CD14-positive monocyte (primary cell): Measurements from ENCODE around the gene UCMA. TPM values are rescaled to one million over a fixed set of nuclear protein-coding genes. Genes with fewer than 3 reads are reported as not detected.

Experiments
- DNase-seq, 3 donors: peaks; one replicate each; pipeline ENCODE4 v3.0.0-alpha.2; 2011 to 2022
- H2AFZ ChIP-seq: 2 replicates; pipeline ENCODE4 v1.6.0; 2012; ENCODE audit warnings: mild to moderate bottlenecking, low read depth, low read length, inconsistent platforms; ENCODE audit not compliant: insufficient read depth, poor library complexity, severe bottlenecking
- H3K27ac ChIP-seq, 2 donors: 1 replicate in 1 of 2; 2 replicates in 1 of 2; pipeline ENCODE4 v1.5.1; 2012 to 2013; ENCODE audit warnings: low read length in 2 of 2, control low read depth in 1 of 2, inconsistent platforms in 1 of 2, low read depth in 1 of 2, mild to moderate bottlenecking in 1 of 2
- H3K27me3 ChIP-seq, 2 donors: one replicate each; pipeline versions ENCODE4 v1.6.0 to v1.6.1; 2011 to 2013; ENCODE audit warnings: low read length in 2 of 2; ENCODE audit not compliant: control insufficient read depth in 2 of 2, insufficient read depth in 2 of 2
- H3K36me3 ChIP-seq, 2 donors: replicated peaks in 1 of 2; 1 replicate in 1 of 2; 2 replicates in 1 of 2; pipeline versions ENCODE4 v1.5.1 to v1.6.1; 2012 to 2013; ENCODE audit warnings: low read length in 2 of 2, control low read depth in 1 of 2, inconsistent platforms in 1 of 2, mild to moderate bottlenecking in 1 of 2; ENCODE audit not compliant: insufficient read depth in 2 of 2, control insufficient read depth in 1 of 2
- H3K4me1 ChIP-seq, 2 donors: 1 replicate in 1 of 2; 2 replicates in 1 of 2; pipeline versions ENCODE4 v1.5.1 to v1.6.1; 2012 to 2013; ENCODE audit warnings: low read length in 2 of 2, control low read depth in 1 of 2, inconsistent platforms in 1 of 2, mild to moderate bottlenecking in 1 of 2, moderate library complexity in 1 of 2; ENCODE audit not compliant: insufficient read depth in 2 of 2, control insufficient read depth in 1 of 2
- H3K4me2 ChIP-seq: replicated peaks from 2 replicates; pipeline ENCODE3; 2012; ENCODE audit warnings: low read length, moderate library complexity, mild to moderate bottlenecking; ENCODE audit not compliant: poor library complexity, severe bottlenecking; ENCODE audit errors: extremely low read depth
- H3K4me3 ChIP-seq, 3 experiments: fragments of 200-600 bp in 1 of 3; sonication (generic) in 1 of 3; replicated peaks in 1 of 3; 1 replicate in 2 of 3; 2 replicates in 1 of 3; pipeline ENCODE4 v1.5.1; 2011 to 2013; ENCODE audit warnings: low read length in 3 of 3, mild to moderate bottlenecking in 3 of 3, control low read depth in 2 of 3, low read depth in 2 of 3, inconsistent platforms in 1 of 3, moderate library complexity in 1 of 3
- H3K79me2 ChIP-seq: 2 replicates; pipeline ENCODE4 v1.6.0; 2012; ENCODE audit warnings: mild to moderate bottlenecking, control low read depth, inconsistent platforms, low read length, moderate library complexity; ENCODE audit not compliant: insufficient read depth
- H3K9ac ChIP-seq: 2 replicates; pipeline ENCODE4 v1.6.0; 2017; ENCODE audit warnings: low read length, mild to moderate bottlenecking; ENCODE audit not compliant: insufficient read depth, poor library complexity, severe bottlenecking
- H3K9me3 ChIP-seq, 2 donors: replicated peaks in 1 of 2; 1 replicate in 1 of 2; 2 replicates in 1 of 2; pipeline versions ENCODE4 v1.5.1 to v1.6.1; 2012 to 2013; ENCODE audit warnings: low read length in 2 of 2, control low read depth in 1 of 2; ENCODE audit not compliant: control insufficient read depth in 1 of 2, insufficient read depth in 1 of 2
- H4K20me1 ChIP-seq: 2 replicates; pipeline ENCODE4 v1.6.0; 2012; ENCODE audit warnings: mild to moderate bottlenecking, low read length, control low read depth, moderate library complexity; ENCODE audit not compliant: insufficient read depth
- H3K27ac Mint-ChIP-seq, 7 donors: one replicate each; pipeline ENCODE4 v1.8.0; 2020; ENCODE audit warnings: mild to moderate bottlenecking in 7 of 7, mixed read lengths in 7 of 7, moderate library complexity in 6 of 7, inconsistent platforms in 2 of 7
- H3K27me3 Mint-ChIP-seq, 3 donors: one replicate each; pipeline ENCODE4 v1.8.0; 2021 to 2022; ENCODE audit warnings: low read depth in 3 of 3, mild to moderate bottlenecking in 3 of 3, mixed read lengths in 3 of 3, moderate library complexity in 3 of 3, inconsistent platforms in 1 of 3
- H3K36me3 Mint-ChIP-seq, 2 donors: one replicate each; pipeline ENCODE4 v1.8.0; 2020; ENCODE audit warnings: mixed read lengths in 2 of 2, inconsistent platforms in 1 of 2, mild to moderate bottlenecking in 1 of 2
- H3K4me1 Mint-ChIP-seq: one replicate; pipeline ENCODE4 v1.8.0; 2020; ENCODE audit warnings: mild to moderate bottlenecking, mixed read lengths
- H3K4me3 Mint-ChIP-seq, 2 donors: one replicate each; pipeline ENCODE4 v1.8.0; 2020; ENCODE audit warnings: mild to moderate bottlenecking in 2 of 2, mixed read lengths in 2 of 2, moderate library complexity in 1 of 2
- H3K9me3 Mint-ChIP-seq, 7 donors: one replicate each; pipeline ENCODE4 v1.8.0; 2020 to 2022; ENCODE audit warnings: mixed read lengths in 7 of 7, mild to moderate bottlenecking in 6 of 7, moderate library complexity in 6 of 7, inconsistent platforms in 2 of 7
- CTCF ChIP-seq: fragments of 200-600 bp; IDR thresholded peaks from one replicate; pipeline ENCODE4 v1.8.0; 2022; ENCODE audit warnings: antibody characterized with exemption, mild to moderate bottlenecking
- WGBS: methylation state at CpG from one replicate; pipeline ENCODE4 v1.1.5; 2013; ENCODE audit warnings: missing lambda C conversion rate; ENCODE audit not compliant: insufficient coverage; 5-methylcytosine and 5-hydroxymethylcytosine counted together
- intact Hi-C, 2 donors: fragments of 100-400 bp; cut with micrococcal nuclease; formaldehyde crosslinking; loops; one replicate each; pipeline versions ENCODE4 v1.15.0 to v1.15.1; 2023
- polyA plus RNA-seq, 3 donors: library from polyadenylated mRNA; depleted of rRNA in 1 of 3; unstranded in 2 of 3; stranded (reverse) in 1 of 3; fragments of 300-500 nt in 2 of 3; fragments of >200 nt in 1 of 3; fragmentation: Illumina TruSeq in 2 of 3; gene quantifications; 1 replicate in 2 of 3; 2 replicates in 1 of 3; pipeline ENCODE4 v1.2.3, GENCODE V29; 2012 to 2021

The UCMA gene
- polyA plus RNA-seq, 3 donors = not detected

GRCh38 chr10:13191362-13191761, 42.8 kb downstream of the UCMA start:
- no peak overlapping the region for H3K9ac ChIP-seq
- H3K9me3 Mint-ChIP-seq = no peaks in the 10 kb centered on the region
- no peak overlapping the region for H3K27ac Mint-ChIP-seq
- H3K27me3 ChIP-seq = no peaks in the 10 kb centered on the region
- no peak for TF ChIP-seq CTCF
- no peak overlapping the region for H3K4me3 Mint-ChIP-seq
- no peaks in the 10 kb centered on the region for H4K20me1 ChIP-seq
- H3K27ac ChIP-seq = no peak overlapping the region
- no peak for DNase-seq
- H3K27me3 Mint-ChIP-seq = peaks cover 0 to 2% (median 1%) of the 10 kb centered on the region in 3 donors
- H2AFZ ChIP-seq = no peak overlapping the region
- no peak overlapping the region for H3K4me2 ChIP-seq
- no peaks in the 10 kb centered on the region for H3K4me1 Mint-ChIP-seq
- WGBS = no CpG with 5 or more reads among the region's 5 CpGs
- H3K4me1 ChIP-seq = no peaks in the 10 kb centered on the region
- no peak overlapping the region for H3K4me3 ChIP-seq
- intact Hi-C loops = no loop called here
- no peaks in the 10 kb centered on the region for H3K9me3 ChIP-seq
- no peaks in the 10 kb centered on the region for H3K79me2 ChIP-seq
- H3K36me3 ChIP-seq = peaks cover 15 to 62% of the 10 kb centered on the region in 2 donors
- peaks cover 26 to 54% of the 10 kb centered on the region in 2 donors for H3K36me3 Mint-ChIP-seq

- Histone ChIP-seq H3K4me3 (no peak overlapping the region), H3K9ac (no peak overlapping the region), H4K20me1 (no peaks in the 10 kb centered on the region), H3K9me3 (no peaks in the 10 kb centered on the region), H3K4me2 (no peak overlapping the region), H3K4me1 (no peaks in the 10 kb centered on the region), H3K27me3 (no peaks in the 10 kb centered on the region), H3K79me2 (no peaks in the 10 kb centered on the region), H2AFZ (no peak overlapping the region), H3K27ac (no peak overlapping the region), H3K36me3 (peaks cover 15 to 68% of the 10 kb centered on the region in 2 donors)
- H3K36me3 Mint-ChIP-seq = peaks cover 30 to 60% of the 10 kb centered on the region in 2 donors
- H3K27me3 Mint-ChIP-seq = peaks cover 0 to 2% (median 1%) of the 10 kb centered on the region in 3 donors
- WGBS = no CpG with 5 or more reads among the region's 3 CpGs
- no peak for TF ChIP-seq CTCF
- H3K27ac Mint-ChIP-seq = no peak overlapping the region
- DNase-seq = no peak
- H3K4me1 Mint-ChIP-seq = no peaks in the 10 kb centered on the region
- H3K9me3 Mint-ChIP-seq = no peaks in the 10 kb centered on the region
- no peak overlapping the region for H3K4me3 Mint-ChIP-seq
- intact Hi-C loops = no loop called here
Observed at GRCh38 chr10:13190816-13191215, 43.4 kb downstream of the UCMA start.
